HepG2 (cell line): ENCODE results near the gene ST6GALNAC4. TPM values are rescaled to one million over a fixed set of nuclear protein-coding genes. Genes with fewer than 3 reads are reported as not detected.
A peak's percentile ranks its signal among the peaks of the same experiment; 100 is the strongest.

Source experiments
- ATAC-seq: fragments of 200-7000 bp; cut with Tn5 transposase; 3 replicates; pipeline ENCODE4 v1.9.1; 2020; ENCODE audit warnings: mild to moderate bottlenecking, moderate library complexity
- BruUV-seq: library from RNA; stranded (reverse); fragments of 400-500 nt; replicated peaks from 2 replicates; lab custom pipeline; 2021; lab: Mats Ljungman, UMichigan
- CTCF ChIA-PET: fragments of 300-600 bp; formaldehyde crosslinking; extraction: SDS; loops from one replicate; lab custom pipeline; 2021; ENCODE audit warnings: low total read pairs, inconsistent platforms, low intra/inter-chr PET ratio; lab: Yijun Ruan, JAX
- POLR2A ChIA-PET: fragments of 350-600 bp; sonication (Branson Sonifier 250); formaldehyde crosslinking; loops from one replicate; lab custom pipeline; 2020; ENCODE audit warnings: antibody characterized with exemption, inconsistent platforms; lab: Yijun Ruan, JAX
- DNase-seq: peaks from one replicate; pipeline ENCODE4 v3.0.0-alpha.2; 2015; ENCODE audit warnings: low spot score
- FAIRE-seq: peaks from 3 replicates; lab custom pipeline; 2011; peaks lifted over from hg19 to GRCh38; lab: Jason Lieb, UNC
- H2AFZ ChIP-seq: one replicate; pipeline ENCODE4 v1.6.1; 2011; ENCODE audit warnings: low read length, inconsistent platforms
- H3K27ac ChIP-seq: fragments of 300-600 bp; 3 replicates; pipeline ENCODE4 v1.8.0; 2011; ENCODE audit warnings: mixed run types, mild to moderate bottlenecking, mixed read lengths, low read length, inconsistent platforms; ENCODE audit not compliant: insufficient read depth; ENCODE audit errors: extremely low read length
- H3K27me3 ChIP-seq, 2 experiments: fragments of 200-600 bp in 1 of 2; 2 replicates in 1 of 2; 3 replicates in 1 of 2; pipeline versions ENCODE4 v1.6.0 to v1.8.0; 2011; ENCODE audit warnings: low read length in 2 of 2, mild to moderate bottlenecking in 2 of 2, moderate library complexity in 2 of 2, inconsistent platforms in 1 of 2; ENCODE audit not compliant: insufficient read depth in 2 of 2, control insufficient read depth in 1 of 2
- H3K36me3 ChIP-seq, 2 experiments: fragments of 200-600 bp in 1 of 2; replicated peaks in 1 of 2; 2 replicates in 1 of 2; 3 replicates in 1 of 2; pipeline versions ENCODE4 v1.5.1 to v1.8.0; 2011; ENCODE audit warnings: low read length in 2 of 2, inconsistent platforms in 1 of 2; ENCODE audit not compliant: insufficient read depth in 2 of 2, control insufficient read depth in 1 of 2
- H3K4me1 ChIP-seq: 2 replicates; pipeline ENCODE4 v1.5.1; 2012; ENCODE audit warnings: low read length, inconsistent platforms; ENCODE audit not compliant: insufficient read depth
- H3K4me2 ChIP-seq: 2 replicates; pipeline ENCODE4 v1.6.0; 2011; ENCODE audit warnings: low read depth, low read length, inconsistent platforms
- H3K4me3 ChIP-seq, 3 experiments: fragments of 200-600 bp in 1 of 3; sonication (generic), shearing (Covaris generic) in 1 of 3; replicated peaks in 1 of 3; 2 replicates each; pipeline ENCODE4 v1.5.1; 2011 to 2016; ENCODE audit warnings: low read length in 3 of 3, inconsistent platforms in 2 of 3, low read depth in 2 of 3, mild to moderate bottlenecking in 2 of 3, control low read depth in 1 of 3, mixed read lengths in 1 of 3; ENCODE audit not compliant: insufficient read depth in 1 of 3
- H3K79me2 ChIP-seq: one replicate; pipeline ENCODE4 v1.6.1; 2011; ENCODE audit warnings: low read length, inconsistent platforms; ENCODE audit not compliant: insufficient read depth
- H3K9ac ChIP-seq: 2 replicates; pipeline ENCODE4 v1.6.0; 2011; ENCODE audit warnings: mild to moderate bottlenecking, low read depth, low read length, inconsistent platforms; ENCODE audit not compliant: insufficient read depth
- H3K9me3 ChIP-seq: 2 replicates; pipeline ENCODE4 v1.5.1; 2012; ENCODE audit warnings: mild to moderate bottlenecking, low read length
- H4K20me1 ChIP-seq: 2 replicates; pipeline ENCODE4 v1.6.0; 2011; ENCODE audit warnings: inconsistent platforms, mild to moderate bottlenecking, low read length, moderate library complexity; ENCODE audit not compliant: insufficient read depth
- PCBP1 ChIP-seq: fragments of 200-400 bp; formaldehyde crosslinking; IDR thresholded peaks from 2 replicates; pipeline ENCODE4 v1.6.1; 2017; ENCODE audit warnings: mild to moderate bottlenecking, low read depth, low read length, borderline replicate concordance
- WGBS: methylation state at CpG from one replicate; pipeline ENCODE4 v1.1.6; 2017; ENCODE audit warnings: low lambda C conversion rate; 5-methylcytosine and 5-hydroxymethylcytosine counted together
- in situ Hi-C: cut with HindIII; loops from 2 replicates; pipeline ENCODE4 v1.10.0; 2017; ENCODE audit warnings: low pct_unique_long_range_greater_than_20kb; ENCODE audit not compliant: extremely low pct_ligation_motif_present
- intact Hi-C: fragments of 100-400 bp; cut with micrococcal nuclease; formaldehyde crosslinking; loops from one replicate; pipeline ENCODE4 v1.10.0; 2022; ENCODE audit not compliant: unreplicated experiment
- polyA plus RNA-seq, 8 experiments: library from polyadenylated mRNA; depleted of rRNA in 3 of 8; stranded (reverse) in 7 of 8; unstranded in 1 of 8; fragments of >200 nt; fragmentation: Illumina TruSeq in 4 of 8; extraction: Trizol in 4 of 8; gene quantifications; 2 replicates each; pipeline versions ENCODE4 v1.2.1 to v1.2.3, GENCODE V29; 2011 to 2016; ENCODE audit warnings: low read depth in 4 of 8, missing spikeins in 1 of 8, mixed read lengths in 1 of 8; ENCODE audit not compliant: insufficient read depth in 1 of 8
- total RNA-seq, 5 experiments: library from RNA; depleted of rRNA; stranded (reverse); fragments of >200 nt; fragmentation: Illumina TruSeq; extraction: Trizol; gene quantifications; 2 replicates each; pipeline ENCODE4 v1.2.3, GENCODE V29; 2016; ENCODE audit warnings: low read depth in 1 of 5
- TF ChIP-seq, protein P1 (sequence below): sonication (generic); formaldehyde crosslinking; IDR thresholded peaks from 2 replicates; pipeline ENCODE4 v1.5.0; 2020; ENCODE audit warnings: mild to moderate bottlenecking, missing genetic modification reagents, borderline replicate concordance
- TF ChIP-seq, protein P2 (sequence below): sonication (generic); formaldehyde crosslinking; IDR thresholded peaks from 2 replicates; pipeline ENCODE4 v1.4.0; 2020; ENCODE audit warnings: missing genetic modification reagents; ENCODE audit errors: not compliant biosample characterization

The ST6GALNAC4 gene
- total and polyA plus RNA-seq, 2 of the 13 experiments (the other 11 are each of a cell fraction or from before 2014, with no cell fraction given): 18.8 to 27.7 TPM

DNA sequence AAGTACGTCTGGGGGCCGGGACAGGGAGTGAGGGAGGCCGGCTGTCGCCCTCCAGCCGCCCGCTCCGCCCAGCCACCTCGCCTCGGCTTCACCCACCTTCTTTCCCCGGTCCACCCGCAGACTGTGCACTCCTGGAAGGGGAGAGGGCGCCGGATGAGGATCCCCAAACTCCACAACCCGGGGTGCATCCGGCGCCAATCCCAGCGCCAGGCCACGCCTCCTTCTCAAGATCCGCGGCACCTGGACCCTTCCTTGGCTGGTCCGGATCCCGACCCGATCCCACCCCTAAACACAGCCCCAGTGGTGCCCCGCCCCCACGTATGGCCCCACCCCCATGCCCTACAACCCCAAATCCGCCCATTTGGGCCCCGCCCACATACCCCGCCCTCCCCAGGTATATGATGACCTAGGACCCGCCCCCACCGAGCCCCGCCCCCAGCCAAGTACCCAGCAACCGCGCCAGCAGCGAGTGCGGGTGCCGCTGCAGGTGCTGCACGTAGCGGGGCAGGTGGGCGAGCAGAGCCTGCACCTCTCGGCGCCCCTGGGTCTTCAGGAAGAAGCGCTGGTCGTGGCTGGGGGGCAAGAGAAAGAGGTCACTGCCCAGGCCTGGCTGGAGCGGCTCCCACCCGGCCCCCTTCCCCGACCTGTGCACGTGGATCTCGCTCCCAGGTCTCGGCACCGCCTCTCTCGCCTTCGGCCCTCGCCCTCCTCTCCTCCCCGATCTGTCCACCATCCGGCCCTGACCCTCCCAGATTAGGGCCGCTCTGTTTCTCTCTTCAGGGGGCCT, 10.6 kb upstream of the ST6GALNAC4 start:
- H2AFZ ChIP-seq: no peak overlapping the region
- POLR2A ChIA-PET: no interaction called here

DNA sequence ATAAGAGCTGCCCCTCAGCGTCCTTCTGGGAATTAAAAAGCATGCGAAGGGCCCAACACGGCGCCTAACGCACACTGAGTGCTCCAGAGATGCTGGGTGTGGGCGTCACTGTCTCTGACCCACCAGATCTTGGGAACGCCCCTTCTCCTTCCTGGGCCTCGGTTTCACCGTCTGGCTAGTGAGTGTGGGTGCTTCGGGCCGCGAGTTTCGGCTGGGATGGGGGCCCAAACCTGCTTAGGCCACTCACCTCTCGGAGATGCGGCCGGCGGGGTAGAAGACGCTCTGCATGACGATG, 10.0 kb upstream of the ST6GALNAC4 start:
- TF ChIP-seq, protein P1, sequence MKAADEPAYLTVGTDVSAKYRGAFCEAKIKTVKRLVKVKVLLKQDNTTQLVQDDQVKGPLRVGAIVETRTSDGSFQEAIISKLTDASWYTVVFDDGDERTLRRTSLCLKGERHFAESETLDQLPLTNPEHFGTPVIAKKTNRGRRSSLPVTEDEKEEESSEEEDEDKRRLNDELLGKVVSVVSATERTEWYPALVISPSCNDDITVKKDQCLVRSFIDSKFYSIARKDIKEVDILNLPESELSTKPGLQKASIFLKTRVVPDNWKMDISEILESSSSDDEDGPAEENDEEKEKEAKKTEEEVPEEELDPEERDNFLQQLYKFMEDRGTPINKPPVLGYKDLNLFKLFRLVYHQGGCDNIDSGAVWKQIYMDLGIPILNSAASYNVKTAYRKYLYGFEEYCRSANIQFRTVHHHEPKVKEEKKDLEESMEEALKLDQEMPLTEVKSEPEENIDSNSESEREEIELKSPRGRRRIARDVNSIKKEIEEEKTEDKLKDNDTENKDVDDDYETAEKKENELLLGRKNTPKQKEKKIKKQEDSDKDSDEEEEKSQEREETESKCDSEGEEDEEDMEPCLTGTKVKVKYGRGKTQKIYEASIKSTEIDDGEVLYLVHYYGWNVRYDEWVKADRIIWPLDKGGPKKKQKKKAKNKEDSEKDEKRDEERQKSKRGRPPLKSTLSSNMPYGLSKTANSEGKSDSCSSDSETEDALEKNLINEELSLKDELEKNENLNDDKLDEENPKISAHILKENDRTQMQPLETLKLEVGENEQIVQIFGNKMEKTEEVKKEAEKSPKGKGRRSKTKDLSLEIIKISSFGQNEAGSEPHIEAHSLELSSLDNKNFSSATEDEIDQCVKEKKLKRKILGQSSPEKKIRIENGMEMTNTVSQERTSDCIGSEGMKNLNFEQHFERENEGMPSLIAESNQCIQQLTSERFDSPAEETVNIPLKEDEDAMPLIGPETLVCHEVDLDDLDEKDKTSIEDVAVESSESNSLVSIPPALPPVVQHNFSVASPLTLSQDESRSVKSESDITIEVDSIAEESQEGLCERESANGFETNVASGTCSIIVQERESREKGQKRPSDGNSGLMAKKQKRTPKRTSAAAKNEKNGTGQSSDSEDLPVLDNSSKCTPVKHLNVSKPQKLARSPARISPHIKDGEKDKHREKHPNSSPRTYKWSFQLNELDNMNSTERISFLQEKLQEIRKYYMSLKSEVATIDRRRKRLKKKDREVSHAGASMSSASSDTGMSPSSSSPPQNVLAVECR (CRISPR knock-in tag): no peak
- WGBS: 78% methylated on average over 14 of the region's 19 CpGs
- ChIA-PET CTCF (no interaction called here), POLR2A (no interaction called here)
- Histone ChIP-seq H2AFZ (no peak overlapping the region), H3K9ac (no peak overlapping the region), H3K27me3 (peaks cover 0 to 38% of the 10 kb centered on the region in 2 experiments), H3K27ac (no peak overlapping the region), H3K4me2 (no peak overlapping the region), H3K79me2 (no peaks in the 10 kb centered on the region), H3K4me1 (peaks cover 37% of the 10 kb centered on the region), H3K36me3 (no peaks in the 10 kb centered on the region), H3K4me3 (no peak overlapping the region), H4K20me1 (no peaks in the 10 kb centered on the region), H3K9me3 (no peaks in the 10 kb centered on the region)
- in situ Hi-C loops (loop anchor here (5.0 to 10.0 kb wide), 2 partner anchors 330 to 422 kb away; no protein-coding TSS in a partner anchor), intact Hi-C loops (no loop called here)
- DNase-seq (no peak), ATAC-seq (no peak), FAIRE-seq (no peak)
- no TSS peak for BruUV-seq

More for the DNA sequence above, 10.6 kb upstream of the ST6GALNAC4 start:
- Histone ChIP-seq H3K9me3 (no peaks in the 10 kb centered on the region), H3K9ac (no peak overlapping the region), H3K4me2 (peak overlapping the region; percentile 44), H3K79me2 (no peaks in the 10 kb centered on the region), H3K4me1 (peaks cover 36% of the 10 kb centered on the region), H3K27ac (no peak overlapping the region), H3K27me3 (peaks cover 0 to 38% of the 10 kb centered on the region in 2 experiments), H3K36me3 (no peaks in the 10 kb centered on the region), H3K4me3 (peak overlapping the region in 2 of 3 experiments; percentile 28 to 50; a peak in 3 of 6 replicates), H4K20me1 (no peaks in the 10 kb centered on the region)
- BruUV-seq: no TSS peak
- 0 out of 2 replicates have a peak, but pooled peaks have one; percentile 19 for TF ChIP-seq PCBP1
- TF ChIP-seq, protein P2, sequence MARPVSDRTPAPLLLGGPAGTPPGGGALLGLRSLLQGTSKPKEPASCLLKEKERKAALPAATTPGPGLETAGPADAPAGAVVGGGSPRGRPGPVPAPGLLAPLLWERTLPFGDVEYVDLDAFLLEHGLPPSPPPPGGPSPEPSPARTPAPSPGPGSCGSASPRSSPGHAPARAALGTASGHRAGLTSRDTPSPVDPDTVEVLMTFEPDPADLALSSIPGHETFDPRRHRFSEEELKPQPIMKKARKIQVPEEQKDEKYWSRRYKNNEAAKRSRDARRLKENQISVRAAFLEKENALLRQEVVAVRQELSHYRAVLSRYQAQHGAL (CRISPR knock-in tag): no peak
- DNase-seq: no peak
- in situ Hi-C loops: loop anchor here (5.0 to 10.0 kb wide), 2 partner anchors 330 to 423 kb away; no protein-coding TSS in a partner anchor
- FAIRE-seq: no peak
- 32% methylated on average over 29 of the region's 56 CpGs for WGBS
- ATAC-seq: peak; percentile 3
- CTCF ChIA-PET: no interaction called here
- intact Hi-C loops: no loop called here
